ENCODE data around the gene SENP7.

The SENP7 gene

GRCh38 chr3:101362406-101362805, 150.6 kb downstream of the SENP7 start:
- Histone ChIP-seq H3K36me3 (peaks cover 9% of the 10 kb centered on the region; the same call in 1 of the 2 replicates), H3K4me3 (ENCODE audit: low read depth, low read length) (no peak overlapping the region), H3K9me3 (ENCODE audit: severe bottlenecking) (peaks cover 3% of the 10 kb centered on the region), H3K27me3 (ENCODE audit: insufficient read depth, low read depth, severe bottlenecking) (no peaks in the 10 kb centered on the region), H3K27ac (no peak overlapping the region)
- DNase-seq: no peak
- TF ChIP-seq CTCF (IDR thresholded peaks at IDR 0.05; ENCODE audit: low read depth, low read length): no peak

GRCh38 chr3:101351829-101352228, 161.2 kb downstream of the SENP7 start:
- H3K4me3 ChIP-seq (ENCODE audit: low read depth, low read length): no peak overlapping the region
- no peak for TF ChIP-seq CTCF (IDR thresholded peaks at IDR 0.05; ENCODE audit: low read depth, low read length)
- no peak overlapping the region for H3K27ac ChIP-seq
- no peaks in the 10 kb centered on the region for H3K27me3 ChIP-seq (ENCODE audit: insufficient read depth, low read depth, severe bottlenecking)
- H3K9me3 ChIP-seq (ENCODE audit: severe bottlenecking): no peaks in the 10 kb centered on the region
- H3K36me3 ChIP-seq: no peaks in the 10 kb centered on the region
- no peak for DNase-seq

- TF ChIP-seq CTCF (IDR thresholded peaks at IDR 0.05; ENCODE audit: low read depth, low read length): no peak
- Histone ChIP-seq H3K4me3 (ENCODE audit: low read depth, low read length) (no peak overlapping the region), H3K9me3 (ENCODE audit: severe bottlenecking) (no peaks in the 10 kb centered on the region), H3K27ac (no peak overlapping the region), H3K27me3 (ENCODE audit: insufficient read depth, low read depth, severe bottlenecking) (no peaks in the 10 kb centered on the region), H3K36me3 (0 out of 2 replicates have a peak, but pooled peaks cover 3% of the 10 kb centered on the region)
- DNase-seq: no peak
Measured at GRCh38 chr3:101340591-101340990, 172.4 kb downstream of the SENP7 start.

- no peak overlapping the region for H3K27ac ChIP-seq
- no peaks in the 10 kb centered on the region for H3K36me3 ChIP-seq
- no peak for TF ChIP-seq CTCF (IDR thresholded peaks at IDR 0.05; ENCODE audit: low read depth, low read length)
- no peak overlapping the region for H3K4me3 ChIP-seq (ENCODE audit: low read depth, low read length)
- H3K27me3 ChIP-seq (ENCODE audit: insufficient read depth, low read depth, severe bottlenecking): no peaks in the 10 kb centered on the region
- no peak for DNase-seq
- H3K9me3 ChIP-seq (ENCODE audit: severe bottlenecking): no peaks in the 10 kb centered on the region
Measured at GRCh38 chr3:101333883-101334282, 179.1 kb downstream of the SENP7 start.

- H3K36me3 ChIP-seq: no peaks in the 10 kb centered on the region
- no peak overlapping the region for H3K4me3 ChIP-seq (ENCODE audit: low read depth, low read length)
- TF ChIP-seq CTCF (IDR thresholded peaks at IDR 0.05; ENCODE audit: low read depth, low read length): no peak
- DNase-seq: no peak
- H3K9me3 ChIP-seq (ENCODE audit: severe bottlenecking): no peaks in the 10 kb centered on the region
- H3K27me3 ChIP-seq (ENCODE audit: insufficient read depth, low read depth, severe bottlenecking): no peaks in the 10 kb centered on the region
- H3K27ac ChIP-seq: no peak overlapping the region
Measured at GRCh38 chr3:101329016-101329673, 183.9 kb downstream of the SENP7 start.

All from WERI-Rb-1 (cell line).